ENCODE results near the gene MRPL58.
"Not testable (repeated sequence)": the region's sequence is repeated elsewhere in the genome, so short reads cannot be mapped to it uniquely, and the experiment has no call there.

MRPL58 gene

GRCh38 chr17:75012346-75013091 lies at the start of gene MRPL58:
Gene MRPL58 (plus strand): TSS chr17:75012670. CDS start chr17:75012687, 17 bp downstream.
- peak; percentile 54 to 78 (median 60) for DNase-seq

- no peak for DNase-seq
Observed at GRCh38 chr17:74963656-74964055, 48.8 kb upstream of the MRPL58 start.

GRCh38 chr17:74964246-74964761 lies 48.2 kb upstream of the MRPL58 start:
- no peak for DNase-seq

GRCh38 chr17:74964988-74965622 lies 47.4 kb upstream of the MRPL58 start:
- DNase-seq = no peak

- no peak for DNase-seq
Observed at GRCh38 chr17:74968361-74968780, 44.1 kb upstream of the MRPL58 start.

- DNase-seq = not testable (repeated sequence)
Observed at GRCh38 chr17:74969501-74969900, 43.0 kb upstream of the MRPL58 start.

GRCh38 chr17:74970395-74970794 lies 42.1 kb upstream of the MRPL58 start:
- DNase-seq = no peak

GRCh38 chr17:74971069-74971841 lies 41.2 kb upstream of the MRPL58 start:
- DNase-seq = no peak

- DNase-seq = no peak
Observed at GRCh38 chr17:74971842-74972106, 40.7 kb upstream of the MRPL58 start.

- peak; percentile 50 to 83 (median 68) for DNase-seq
Observed at GRCh38 chr17:74972107-74972972, 40.1 kb upstream of the MRPL58 start, which contains the start of gene HID1. Gene HID1 (minus strand): TSS chr17:74972759. CDS start chr17:74972656, 103 bp downstream.

GRCh38 chr17:74972973-74973328 lies 39.5 kb upstream of the MRPL58 start:
- DNase-seq = no peak

- no peak for DNase-seq
Observed at GRCh38 chr17:74975943-74976342, 36.5 kb upstream of the MRPL58 start.

GRCh38 chr17:74977802-74978201 lies 34.7 kb upstream of the MRPL58 start:
- DNase-seq = no peak

- no peak for DNase-seq
Observed at GRCh38 chr17:74978240-74978639, 34.2 kb upstream of the MRPL58 start.

GRCh38 chr17:74979408-74980146 lies 32.9 kb upstream of the MRPL58 start:
- no peak for DNase-seq

- DNase-seq = no peak
Observed at GRCh38 chr17:74981318-74981978, 31.0 kb upstream of the MRPL58 start.

GRCh38 chr17:74981979-74982662 lies 30.3 kb upstream of the MRPL58 start:
- DNase-seq = peak; percentile 35 to 80 (median 48)

- DNase-seq = not testable (repeated sequence)
Observed at GRCh38 chr17:74982663-74983313, 29.7 kb upstream of the MRPL58 start.

- no peak for DNase-seq
Observed at GRCh38 chr17:74986206-74986576, 26.3 kb upstream of the MRPL58 start.

GRCh38 chr17:74987418-74987908 lies 25.0 kb upstream of the MRPL58 start, which contains the start of gene CDR2L:
Gene CDR2L (plus strand): TSS chr17:74987632. CDS start chr17:74988044, 412 bp downstream.
- DNase-seq = peak; percentile 58 to 88 (median 78)

Measured in activated naive CD4-positive, alpha-beta T cell (primary cell).